HEK293T (cell line): ENCODE results near the gene SLC26A8.

Experiments used
- BHLHE40 ChIP-seq: fragments of 450-650 bp; IDR thresholded peaks from 2 replicates; pipeline ENCODE4 v1.6.1; 2016; ENCODE audit warnings: mild to moderate bottlenecking, moderate library complexity, borderline replicate concordance
- FOXA1 ChIP-seq: fragments of 450-650 bp; IDR thresholded peaks from 2 replicates; pipeline ENCODE4 v1.6.1; 2016; ENCODE audit warnings: mild to moderate bottlenecking
- FOXK2 ChIP-seq: fragments of 450-650 bp; IDR thresholded peaks from 2 replicates; pipeline ENCODE4 v1.6.1; 2016; ENCODE audit warnings: mild to moderate bottlenecking
- L3MBTL2 ChIP-seq: fragments of 450-650 bp; conservative IDR thresholded peaks from 2 replicates; pipeline ENCODE4 v1.6.1; 2016; ENCODE audit warnings: mild to moderate bottlenecking
- SP1 ChIP-seq: fragments of 450-650 bp; IDR thresholded peaks from 2 replicates; pipeline ENCODE4 v1.6.1; 2017
- SUZ12 ChIP-seq: fragments of 450-650 bp; IDR thresholded peaks from 2 replicates; pipeline ENCODE4 v1.6.1; 2016; ENCODE audit warnings: mild to moderate bottlenecking
- ZNF384 ChIP-seq: fragments of 450-650 bp; IDR thresholded peaks from 2 replicates; pipeline ENCODE4 v1.6.1; 2016

DNA sequence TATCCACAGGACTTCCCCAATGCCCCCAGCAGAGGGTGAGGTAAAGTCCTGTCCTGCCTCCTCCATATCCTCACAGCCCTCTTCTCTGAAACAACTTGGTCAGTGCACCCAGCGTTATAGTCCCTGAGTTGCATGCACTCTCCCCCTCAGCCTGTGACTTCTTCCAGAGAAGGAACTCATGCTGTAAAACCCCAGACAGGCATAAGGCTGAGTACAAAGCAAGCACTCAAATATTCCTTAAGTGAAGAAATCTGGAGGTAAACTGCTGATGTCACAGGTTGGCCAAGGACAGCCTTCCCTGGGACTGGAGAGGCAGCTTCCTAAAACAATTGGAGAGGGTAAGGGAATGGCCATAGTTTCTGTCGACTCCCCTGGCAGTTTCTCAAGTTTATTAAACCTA is 90.6 kb downstream of the SLC26A8 start:
- TF ChIP-seq L3MBTL2 (no peak), FOXA1 (no peak), BHLHE40 (no peak), FOXK2 (no peak), ZNF384 (no peak), SUZ12 (no peak), SP1 (no peak)
